SK-N-MC (cell line): ENCODE results near the gene KRT40.

ENCODE experiments used
- EZH2 ChIP-seq: fragments of 200-600 bp; sonication (generic); IDR thresholded peaks from one replicate; pipeline ENCODE4 v1.6.1; 2017; ENCODE audit warnings: antibody characterized with exemption
- FOXP2 ChIP-seq: optimal IDR thresholded peaks from 2 replicates; pipeline ENCODE3; 2011; ENCODE audit warnings: mild to moderate bottlenecking, moderate library complexity; ENCODE audit not compliant: insufficient read depth; ENCODE audit errors: extremely low read length, control extremely low read depth
- POLR2AphosphoS5 ChIP-seq: IDR thresholded peaks from 2 replicates; pipeline ENCODE4 v1.6.1; 2012; ENCODE audit warnings: mild to moderate bottlenecking, low read depth, low read length, borderline replicate concordance

DNA sequence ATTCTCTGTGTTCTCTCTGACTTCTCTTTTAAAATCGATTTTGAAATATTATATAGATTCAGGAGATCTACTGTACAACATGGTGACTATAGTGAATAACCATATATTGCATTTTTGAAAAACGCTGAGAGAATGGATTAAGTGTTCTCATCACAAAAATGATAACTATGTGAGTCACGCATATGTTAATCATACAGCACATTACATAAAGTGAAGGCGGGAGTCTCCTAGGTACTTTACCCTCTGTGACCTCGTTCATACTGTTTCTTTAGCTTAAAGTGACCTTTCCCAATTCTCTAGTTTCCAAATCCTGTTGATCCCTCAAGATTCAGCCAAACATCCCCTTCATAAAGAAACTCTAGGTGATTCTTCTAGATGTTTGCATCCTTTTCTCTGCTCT, 18.7 kb upstream of the KRT40 start:
- no peak for TF ChIP-seq EZH2
- no peak for TF ChIP-seq POLR2AphosphoS5
- TF ChIP-seq FOXP2: no peak
